GM19023 (cell line): ENCODE measurements around the gene MLN.

Experiments used
- ATAC-seq: cut with Tn5 transposase; IDR thresholded peaks from one replicate; pipeline ENCODE4 v1.9.1; 2021; ENCODE audit warnings: mild to moderate bottlenecking, moderate library complexity; ENCODE audit not compliant: unreplicated experiment

Gene MLN

DNA sequence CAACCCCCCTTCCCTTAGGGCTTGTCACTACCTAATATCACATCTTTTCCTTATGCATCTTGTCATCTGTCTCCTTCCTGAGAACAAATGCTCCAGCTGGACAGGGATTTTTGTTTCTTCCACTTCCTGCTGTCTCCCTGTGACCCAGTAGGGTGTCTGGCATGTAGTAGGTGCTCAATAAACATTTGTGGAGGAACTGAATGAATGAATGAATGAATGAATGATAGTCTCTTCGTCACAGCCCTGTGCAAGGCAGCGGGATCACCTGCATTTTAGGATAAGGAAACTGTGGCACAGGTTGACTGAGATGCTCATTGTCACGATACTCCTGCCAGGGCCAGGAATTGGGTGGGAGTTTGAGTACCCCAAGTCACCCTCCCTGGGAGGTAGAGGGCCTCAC lies 29.0 kb downstream of the MLN start:
- no peak for ATAC-seq

DNA sequence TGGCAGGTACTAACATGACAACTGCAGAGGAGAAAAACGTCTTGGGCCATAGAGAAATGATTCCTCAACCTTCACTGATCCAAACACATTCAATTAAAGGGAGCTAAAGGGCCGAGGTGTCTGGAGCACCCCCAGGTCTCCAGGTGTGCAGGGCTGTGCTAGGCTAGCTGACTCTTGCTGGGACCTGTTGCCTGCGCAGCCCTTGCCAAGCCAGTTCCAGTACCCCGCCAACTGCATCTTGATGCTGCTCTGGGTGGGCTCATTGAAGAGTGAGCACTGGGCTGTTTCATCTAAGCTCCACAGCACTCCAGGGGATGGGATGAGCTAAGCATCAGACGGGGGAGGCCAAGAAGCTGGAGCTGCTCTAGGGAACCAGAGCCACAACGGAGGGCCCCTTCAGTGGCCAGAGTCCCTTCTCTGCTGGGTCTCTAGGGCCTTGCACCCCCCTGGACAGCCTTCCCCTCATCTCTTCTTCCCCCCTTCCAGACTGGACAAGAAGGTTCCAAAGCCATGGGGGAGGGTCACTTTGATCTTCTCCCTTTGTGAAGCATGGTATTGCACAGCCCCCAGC lies 30.8 kb downstream of the MLN start:
- ATAC-seq = no peak

DNA sequence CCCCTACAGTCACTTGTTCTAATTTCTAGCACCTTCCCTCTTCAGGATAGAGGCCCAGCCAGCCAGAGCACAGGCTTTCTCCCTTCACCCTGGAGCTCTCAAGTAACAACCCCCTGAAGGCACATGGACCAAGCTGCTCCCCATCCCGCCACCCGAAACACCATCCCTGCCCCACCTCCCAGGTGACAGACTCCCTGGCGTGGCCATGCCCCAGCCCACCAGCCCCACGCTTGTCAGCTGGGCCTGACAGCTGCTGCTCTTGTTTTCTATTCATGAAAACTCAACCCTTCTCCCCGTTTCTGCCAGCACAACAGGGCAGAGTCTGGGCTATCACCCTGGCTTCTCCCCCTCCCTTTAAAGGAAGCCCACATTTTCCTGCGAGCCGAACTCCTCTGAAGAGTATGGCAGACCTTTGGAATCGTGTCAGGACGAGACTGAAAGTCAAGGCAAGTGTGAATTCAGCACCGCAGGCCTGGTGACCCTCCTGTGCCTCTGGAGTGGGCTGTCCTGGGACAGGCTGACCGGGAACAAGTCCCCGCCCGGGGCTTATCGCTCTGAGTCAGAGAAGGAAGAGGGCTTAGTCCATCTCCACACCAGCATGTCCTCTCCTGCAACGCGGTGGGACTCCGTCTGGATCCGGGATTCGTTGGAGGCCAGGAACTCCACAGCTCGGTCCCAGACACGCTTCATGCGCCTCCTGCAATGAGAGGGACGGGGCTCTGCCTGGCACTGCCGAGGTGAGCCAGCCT lies 31.5 kb downstream of the MLN start:
- no peak for ATAC-seq

DNA sequence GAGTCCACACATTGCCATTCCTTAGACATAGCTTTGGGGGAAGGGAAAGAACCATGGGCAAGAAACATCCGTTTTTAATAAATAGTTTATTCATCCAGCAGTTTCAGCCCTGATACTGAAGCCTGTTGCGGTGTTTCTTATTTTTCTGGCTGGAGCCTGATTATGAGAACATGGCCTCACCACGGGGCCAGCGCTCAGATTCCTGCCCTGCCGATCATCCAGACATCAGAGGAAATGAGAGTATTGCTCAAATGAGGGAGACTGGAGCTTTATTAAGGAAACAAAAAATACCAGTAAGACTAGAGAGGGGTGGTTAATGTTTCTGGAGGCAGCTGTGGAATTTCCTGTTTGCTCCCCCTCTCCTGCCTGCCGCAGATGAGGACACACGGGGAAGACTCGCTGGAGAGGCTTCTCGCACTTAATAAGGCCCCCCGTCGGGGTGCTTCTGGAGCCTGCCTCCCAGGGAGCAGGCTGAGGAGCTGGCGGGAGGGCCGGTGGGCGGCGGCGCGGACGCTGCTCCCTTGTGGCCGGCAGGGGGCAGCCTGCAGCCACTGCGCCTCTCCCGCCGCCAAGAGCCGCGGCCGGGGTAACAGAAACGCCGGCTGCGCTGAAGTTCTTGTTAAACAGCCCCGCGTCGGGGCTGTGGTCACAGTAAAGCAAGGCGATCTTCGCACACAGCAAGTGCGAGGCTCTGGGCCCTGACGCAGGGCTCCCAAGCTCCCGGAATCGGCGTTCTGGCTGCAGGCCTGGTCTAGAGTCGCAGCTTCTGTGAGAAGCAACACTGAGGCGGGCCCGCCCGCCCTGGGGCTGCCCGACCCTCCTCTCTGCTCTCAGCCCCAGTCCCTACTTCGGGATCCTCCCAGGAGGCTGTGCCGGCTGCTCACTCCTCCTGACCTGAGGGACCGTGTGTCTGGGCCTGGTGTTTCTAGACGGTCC lies 32.4 kb downstream of the MLN start:
- no peak for ATAC-seq

GRCh38 chr6:33770833-33771145 lies 33.0 kb downstream of the MLN start:
- no peak for ATAC-seq

- no peak for ATAC-seq
These were observed 33.5 kb downstream of the MLN start for GRCh38 chr6:33770124-33770832.

GRCh38 chr6:33769248-33769821 lies 34.5 kb downstream of the MLN start:
- ATAC-seq = no peak

- ATAC-seq = no peak
These were observed 35.1 kb downstream of the MLN start for GRCh38 chr6:33768644-33769120.

- no peak for ATAC-seq
These were observed 36.6 kb downstream of the MLN start for GRCh38 chr6:33766921-33767907.

- ATAC-seq = no peak
These were observed 38.4 kb downstream of the MLN start for GRCh38 chr6:33765368-33765767.

DNA sequence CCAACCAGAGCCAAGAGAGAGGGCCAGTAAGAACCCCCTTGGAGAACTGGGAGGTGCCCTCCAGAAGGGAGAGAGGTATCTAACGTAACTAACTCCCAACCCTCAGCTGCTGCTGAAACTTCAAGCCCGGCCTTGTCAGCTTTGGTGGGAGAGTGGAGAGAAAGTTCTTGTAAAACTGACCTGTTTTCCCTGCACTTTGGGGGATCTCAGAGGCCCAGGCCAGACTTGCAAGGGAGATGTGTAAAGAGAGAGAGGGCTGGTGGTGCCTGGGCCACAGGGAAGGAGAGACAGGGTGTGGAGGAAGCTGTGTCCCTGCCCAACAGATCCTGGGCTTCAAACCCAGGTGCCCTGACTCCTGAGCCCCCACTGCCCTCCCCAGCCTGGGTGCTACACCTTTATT lies 39.8 kb downstream of the MLN start:
- no peak for ATAC-seq

GRCh38 chr6:33763483-33763882 lies 40.3 kb downstream of the MLN start:
- ATAC-seq = no peak

GRCh38 chr6:33762713-33763112 lies 41.1 kb downstream of the MLN start:
- ATAC-seq = no peak

DNA sequence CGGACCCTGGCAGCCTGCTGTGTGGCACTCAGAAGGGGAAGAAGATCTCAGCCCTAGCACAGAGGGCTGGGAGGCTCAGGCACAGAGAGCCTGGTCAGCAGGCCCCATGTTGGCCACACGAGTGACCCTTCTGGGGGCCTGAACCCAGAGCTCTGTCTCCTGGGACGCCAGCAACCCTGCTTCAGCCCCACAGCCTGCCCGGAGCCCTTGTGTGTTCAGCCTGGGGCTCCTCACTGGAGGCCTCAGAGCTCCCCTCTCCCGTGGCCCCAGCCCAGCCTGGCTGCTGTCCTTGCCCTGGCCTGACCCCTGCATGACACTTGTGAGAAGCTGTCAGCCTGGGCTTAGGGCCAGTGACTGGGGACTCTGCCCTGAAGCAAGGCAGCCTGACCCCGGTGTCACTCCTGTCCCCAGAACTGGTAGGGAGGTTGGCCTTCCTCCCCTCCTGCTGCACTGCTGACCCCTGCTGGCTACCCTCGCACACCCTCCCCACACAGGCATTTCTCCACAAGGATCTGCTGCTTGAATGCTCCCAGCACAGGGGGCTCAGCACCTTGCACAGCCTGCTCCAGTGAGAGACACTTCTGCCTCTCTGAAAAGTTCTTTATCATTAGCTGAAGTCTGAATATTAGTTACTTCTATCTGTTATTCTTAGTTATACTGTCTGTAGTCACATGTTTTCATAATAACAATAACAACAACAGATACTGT lies 41.7 kb downstream of the MLN start:
- ATAC-seq = no peak

- no peak for ATAC-seq
These were observed 42.3 kb downstream of the MLN start for GRCh38 chr6:33761581-33761921.

DNA sequence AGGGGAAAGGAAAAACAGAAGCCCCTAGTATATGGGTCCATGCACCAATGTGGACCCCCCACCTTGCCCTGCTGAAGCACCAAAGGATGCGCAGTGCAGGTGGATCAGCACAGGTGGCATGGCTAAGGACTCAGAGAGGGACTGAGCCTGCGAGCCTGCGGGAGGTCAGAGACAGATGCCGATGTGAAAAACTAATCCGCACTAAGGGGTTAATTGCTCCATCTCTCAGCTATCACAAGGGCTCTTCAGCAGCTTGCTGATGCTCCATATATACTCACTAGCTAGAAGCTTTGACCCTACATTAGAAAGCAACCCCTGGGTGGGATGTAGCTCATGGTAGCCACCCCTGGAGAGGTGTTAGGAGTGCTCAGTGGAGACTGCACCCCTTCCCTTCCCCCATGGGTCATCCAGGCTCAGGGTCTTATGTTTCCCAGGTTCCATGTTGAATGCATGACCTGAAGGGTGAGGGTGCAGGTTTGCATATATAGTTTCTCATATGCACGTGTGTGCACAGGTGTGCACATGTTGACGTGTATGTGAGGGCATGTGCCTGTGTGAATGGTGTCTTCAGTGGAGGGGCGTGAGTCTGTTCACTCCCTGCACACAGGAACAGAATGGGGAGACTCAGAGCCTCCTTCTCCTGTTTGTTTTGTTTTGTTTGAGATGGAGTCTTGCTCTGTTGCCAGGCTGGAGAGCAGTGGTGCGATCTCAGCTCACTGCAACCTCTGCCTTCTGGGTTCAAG lies 43.7 kb downstream of the MLN start:
- no peak for ATAC-seq

DNA sequence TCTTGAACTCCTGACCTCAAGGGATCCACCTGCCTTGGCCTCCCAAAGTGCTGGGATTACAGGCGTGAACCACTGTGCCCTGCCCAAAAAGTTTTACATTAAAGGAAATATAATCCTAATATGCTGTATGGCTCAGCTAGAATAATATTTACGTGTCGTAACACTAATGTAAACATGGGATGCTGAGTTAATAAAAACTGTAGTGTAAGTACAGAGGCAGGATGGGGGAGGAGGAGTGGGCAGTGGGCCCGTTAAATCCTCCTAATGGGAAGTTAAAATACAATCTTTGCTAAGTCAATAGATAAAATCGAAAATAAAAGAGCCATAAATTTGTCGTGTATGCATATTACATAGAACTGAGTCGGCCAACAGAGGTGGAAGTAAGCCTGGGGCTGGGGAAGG lies 45.0 kb downstream of the MLN start:
- ATAC-seq = no peak

- no peak for ATAC-seq
These were observed 45.9 kb downstream of the MLN start for GRCh38 chr6:33757906-33758305.
